GM23338 (cell line): ENCODE measurements around the gene NBEAL2. TPM values are rescaled to one million over a fixed set of nuclear protein-coding genes. Genes with fewer than 3 reads are reported as not detected.

ENCODE experiments used
- ATAC-seq: fragments of 200-7000 bp; cut with Tn5 transposase; 3 replicates; pipeline ENCODE4 v1.9.1; 2020
- DNase-seq: peaks from one replicate; pipeline ENCODE4 v3.0.0-alpha.2; 2015; ENCODE audit warnings: low spot score
- H2AFZ ChIP-seq: fragments of 200-600 bp; sonication (generic); 2 replicates; pipeline ENCODE4 v1.8.0; 2016; ENCODE audit warnings: antibody characterized with exemption, mild to moderate bottlenecking, moderate library complexity
- H3F3A ChIP-seq: fragments of 200-600 bp; sonication (generic); replicated peaks from 2 replicates; pipeline ENCODE4 v1.8.0; 2017; ENCODE audit warnings: antibody characterized with exemption, mixed run types, low read depth
- H3K27ac ChIP-seq: fragments of 200-600 bp; sonication (generic); 2 replicates; pipeline ENCODE4 v1.6.1; 2016; ENCODE audit warnings: low read depth
- H3K27me3 ChIP-seq: fragments of 200-600 bp; sonication (generic); 2 replicates; pipeline ENCODE4 v1.8.0; 2016; ENCODE audit warnings: mild to moderate bottlenecking, mixed run types, moderate library complexity; ENCODE audit not compliant: insufficient read depth
- H3K36me3 ChIP-seq: fragments of 200-600 bp; sonication (generic); 2 replicates; pipeline ENCODE4 v1.8.0; 2016; ENCODE audit warnings: mild to moderate bottlenecking; ENCODE audit not compliant: insufficient read depth
- H3K4me1 ChIP-seq: fragments of 200-600 bp; sonication (generic); 2 replicates; pipeline ENCODE4 v1.8.0; 2016; ENCODE audit warnings: mild to moderate bottlenecking, moderate library complexity; ENCODE audit not compliant: insufficient read depth
- H3K4me2 ChIP-seq: fragments of 200-600 bp; sonication (generic); 2 replicates; pipeline ENCODE4 v1.7.1; 2017; ENCODE audit warnings: mixed run types
- H3K4me3 ChIP-seq: fragments of 200-600 bp; sonication (generic); 2 replicates; pipeline ENCODE4 v1.6.1; 2016; ENCODE audit warnings: mixed run types
- H3K79me2 ChIP-seq: fragments of 200-600 bp; sonication (generic); replicated peaks from 2 replicates; pipeline ENCODE4 v1.8.0; 2017; ENCODE audit warnings: mild to moderate bottlenecking; ENCODE audit not compliant: insufficient read depth
- H3K9me2 ChIP-seq: fragments of 200-600 bp; sonication (generic); 2 replicates; pipeline ENCODE4 v1.8.0; 2017; ENCODE audit not compliant: insufficient read depth
- H4K20me1 ChIP-seq: fragments of 200-600 bp; sonication (generic); replicated peaks from 2 replicates; pipeline ENCODE4 v1.8.0; 2017; ENCODE audit warnings: mild to moderate bottlenecking; ENCODE audit not compliant: insufficient read depth
- H3K27ac Mint-ChIP-seq: 2 replicates; pipeline ENCODE4 v1.8.0; 2020; ENCODE audit warnings: inconsistent platforms, mild to moderate bottlenecking, moderate library complexity, mixed read lengths
- H3K27me3 Mint-ChIP-seq: 3 replicates; pipeline ENCODE4 v1.8.0; 2022; ENCODE audit warnings: low read depth, mild to moderate bottlenecking, moderate library complexity, mixed read lengths, inconsistent platforms; ENCODE audit not compliant: insufficient read depth, poor library complexity
- H3K36me3 Mint-ChIP-seq: 3 replicates; pipeline ENCODE4 v1.8.0; 2021; ENCODE audit warnings: low read depth, mild to moderate bottlenecking, inconsistent platforms, moderate library complexity, mixed read lengths
- H3K4me1 Mint-ChIP-seq: 3 replicates; pipeline ENCODE4 v1.8.0; 2020; ENCODE audit warnings: mild to moderate bottlenecking, inconsistent platforms, mixed read lengths
- H3K4me3 Mint-ChIP-seq: 3 replicates; pipeline ENCODE4 v1.8.0; 2021; ENCODE audit warnings: moderate library complexity, mild to moderate bottlenecking, inconsistent platforms, mixed read lengths
- H3K9me3 Mint-ChIP-seq: 3 replicates; pipeline ENCODE4 v1.8.0; 2020; ENCODE audit warnings: moderate library complexity, mild to moderate bottlenecking, inconsistent platforms, mixed read lengths
- CREB1 ChIP-seq: fragments of 250-450 bp; sonication (Bioruptor Pico); IDR thresholded peaks from 2 replicates; pipeline ENCODE4 v1.5.0; 2020; ENCODE audit warnings: low read depth, mild to moderate bottlenecking, moderate library complexity
- CTCF ChIP-seq, 2 experiments: fragments of 200-600 bp in 1 of 2; sonication (generic) in 1 of 2; conservative IDR thresholded peaks; 2 replicates each; pipeline versions ENCODE4 v1.5.1 to v1.6.1; 2016 to 2017; ENCODE audit warnings: antibody characterized with exemption in 2 of 2, low read depth in 2 of 2, mild to moderate bottlenecking in 2 of 2, moderate library complexity in 1 of 2
- ETS1 ChIP-seq: IDR thresholded peaks from 2 replicates; pipeline ENCODE4 v1.6.1; 2016; ENCODE audit warnings: antibody characterized with exemption
- EZH2 ChIP-seq: fragments of 200-600 bp; sonication (generic); IDR thresholded peaks from one replicate; pipeline ENCODE4 v1.8.0; 2017; ENCODE audit warnings: antibody characterized with exemption, mild to moderate bottlenecking, low read depth; ENCODE audit not compliant: unreplicated experiment
- EZH2phosphoT487 ChIP-seq: fragments of 200-600 bp; sonication (generic); IDR thresholded peaks from one replicate; pipeline ENCODE4 v1.8.1; 2018; ENCODE audit warnings: antibody characterized with exemption; ENCODE audit not compliant: unreplicated experiment
- JUNB ChIP-seq: IDR thresholded peaks from one replicate; pipeline ENCODE4 v1.6.1; 2016; ENCODE audit warnings: antibody characterized with exemption; ENCODE audit not compliant: unreplicated experiment
- NANOG ChIP-seq: IDR thresholded peaks from 2 replicates; pipeline ENCODE4 v1.6.1; 2016; ENCODE audit warnings: antibody characterized with exemption, borderline replicate concordance
- POLR2AphosphoS5 ChIP-seq: IDR thresholded peaks from 2 replicates; pipeline ENCODE4 v1.6.1; 2016; ENCODE audit warnings: antibody characterized with exemption, low read depth
- REST ChIP-seq: IDR thresholded peaks from one replicate; pipeline ENCODE4 v1.6.1; 2018; ENCODE audit warnings: antibody characterized with exemption; ENCODE audit not compliant: unreplicated experiment
- STAT1 ChIP-seq: IDR thresholded peaks from one replicate; pipeline ENCODE4 v1.6.1; 2016; ENCODE audit warnings: antibody characterized with exemption; ENCODE audit not compliant: unreplicated experiment
- ZNF114 ChIP-seq: fragments of 250-450 bp; sonication (Bioruptor Pico); IDR thresholded peaks from 2 replicates; pipeline ENCODE4 v1.5.0; 2020; ENCODE audit warnings: mild to moderate bottlenecking, moderate library complexity
- ZNF462 ChIP-seq: fragments of 250-450 bp; sonication (Bioruptor Pico); IDR thresholded peaks from 2 replicates; pipeline ENCODE4 v1.5.0; 2020; ENCODE audit warnings: mild to moderate bottlenecking, moderate library complexity
- polyA plus RNA-seq: library from polyadenylated mRNA; unstranded; fragments of >200 nt; fragmentation: Nextera tagmentation; extraction: Ambion mirVana; gene quantifications from 2 replicates; pipeline ENCODE4 v1.2.1, GENCODE V29; 2016
- total RNA-seq: library from RNA; depleted of rRNA; stranded (reverse); fragments of >200 nt; shearing (Covaris generic); gene quantifications from 2 replicates; pipeline ENCODE4 v1.2.3, GENCODE V29; 2014

The NBEAL2 gene
- total and polyA plus RNA-seq, 2 experiments from 2014 or later, result 13.5 to 79.9 TPM

GRCh38 chr3:47054412-47054811 is 74.9 kb downstream of the NBEAL2 start (continued):
- TF ChIP-seq ETS1, result no peak
- TF ChIP-seq EZH2, result no peak

- DNase-seq, result no peak
- H3F3A ChIP-seq, result no peaks in the 10 kb centered on the region
- Mint-ChIP-seq H3K36me3 (peaks cover 20% of the 10 kb centered on the region), H3K27me3 (no peaks in the 10 kb centered on the region), H3K9me3 (no peaks in the 10 kb centered on the region), H3K4me1 (no peaks in the 10 kb centered on the region), H3K27ac (no peak overlapping the region), H3K4me3 (no peak overlapping the region)
- no peak overlapping the region for H3K4me2 ChIP-seq
- no peak overlapping the region for H3K4me3 ChIP-seq
- no peak overlapping the region for H2AFZ ChIP-seq
- H3K36me3 ChIP-seq, result peaks cover 5% of the 10 kb centered on the region
- H3K27me3 ChIP-seq, result no peaks in the 10 kb centered on the region
- H3K27ac ChIP-seq, result no peak overlapping the region
- no peaks in the 10 kb centered on the region for H3K4me1 ChIP-seq
- no peaks in the 10 kb centered on the region for H3K9me2 ChIP-seq
- H4K20me1 ChIP-seq, result peaks cover 9% of the 10 kb centered on the region; the same call in 1 of the 2 replicates
- ATAC-seq, result no peak
- peaks cover 38% of the 10 kb centered on the region for H3K79me2 ChIP-seq
- no peak for TF ChIP-seq EZH2phosphoT487
- TF ChIP-seq CTCF (conservative IDR thresholded peaks at IDR 0.05; ENCODE audit: low read depth in 2 of 2), result no peak
- TF ChIP-seq ZNF462, result no peak
- TF ChIP-seq EZH2, result no peak
- no peak for TF ChIP-seq ETS1
- no peak for TF ChIP-seq NANOG
- TF ChIP-seq STAT1, result no peak
- TF ChIP-seq REST, result no peak
- TF ChIP-seq POLR2AphosphoS5, result no peak
- no peak for TF ChIP-seq ZNF114 (CRISPR knock-in tag)
- no peak for TF ChIP-seq CREB1 (CRISPR knock-in tag)
- no peak for TF ChIP-seq JUNB
Measured at GRCh38 chr3:47056705-47057104, 77.2 kb downstream of the NBEAL2 start.
